ENCODE data around the gene HDAC9.

- TF ChIP-seq, protein P1, sequence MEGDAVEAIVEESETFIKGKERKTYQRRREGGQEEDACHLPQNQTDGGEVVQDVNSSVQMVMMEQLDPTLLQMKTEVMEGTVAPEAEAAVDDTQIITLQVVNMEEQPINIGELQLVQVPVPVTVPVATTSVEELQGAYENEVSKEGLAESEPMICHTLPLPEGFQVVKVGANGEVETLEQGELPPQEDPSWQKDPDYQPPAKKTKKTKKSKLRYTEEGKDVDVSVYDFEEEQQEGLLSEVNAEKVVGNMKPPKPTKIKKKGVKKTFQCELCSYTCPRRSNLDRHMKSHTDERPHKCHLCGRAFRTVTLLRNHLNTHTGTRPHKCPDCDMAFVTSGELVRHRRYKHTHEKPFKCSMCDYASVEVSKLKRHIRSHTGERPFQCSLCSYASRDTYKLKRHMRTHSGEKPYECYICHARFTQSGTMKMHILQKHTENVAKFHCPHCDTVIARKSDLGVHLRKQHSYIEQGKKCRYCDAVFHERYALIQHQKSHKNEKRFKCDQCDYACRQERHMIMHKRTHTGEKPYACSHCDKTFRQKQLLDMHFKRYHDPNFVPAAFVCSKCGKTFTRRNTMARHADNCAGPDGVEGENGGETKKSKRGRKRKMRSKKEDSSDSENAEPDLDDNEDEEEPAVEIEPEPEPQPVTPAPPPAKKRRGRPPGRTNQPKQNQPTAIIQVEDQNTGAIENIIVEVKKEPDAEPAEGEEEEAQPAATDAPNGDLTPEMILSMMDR (IDR thresholded peaks at IDR 0.05; ENCODE audit: poor library complexity): no peak
- no peak for TF ChIP-seq EZH2 (IDR thresholded peaks at IDR 0.05; ENCODE audit: borderline replicate concordance)
- no peak for TF ChIP-seq EZH2phosphoT487 (IDR thresholded peaks at IDR 0.05; ENCODE audit: low read depth, severe bottlenecking, unreplicated experiment)
Measured at GRCh38 chr7:18948521-18948920, 453.0 kb downstream of the HDAC9 start.

All from hepatocyte (in vitro differentiated cells).